ENCODE data around the gene STXBP4. TPM values are rescaled to one million over a fixed set of nuclear protein-coding genes. Genes with fewer than 3 reads are reported as not detected.

Gene STXBP4
- total RNA-seq, 1 experiment from 2014 or later: 13.6 TPM

- no TSS peak for BruUV-seq (replicated peaks)
- intact Hi-C loops (cut with micrococcal nuclease): no loop called here
- no peak for ATAC-seq
These were observed 248.3 kb downstream of the STXBP4 start for GRCh38 chr17:55216888-55217287.

More at GRCh38 chr17:55216888-55217287, 248.3 kb downstream of the STXBP4 start:
- H3K9me3 ChIP-seq (ENCODE audit: control insufficient read depth in 1 of 2, insufficient read depth in 1 of 2, low read depth in 1 of 2, low read length in 2 of 2): no peaks in the 10 kb centered on the region
- no peak overlapping the region for H3K9ac ChIP-seq (ENCODE audit: low read length)
- H3K4me3 ChIP-seq (replicated peaks in 1 of 2; ENCODE audit: low read depth in 1 of 2, low read length in 2 of 2): no peak overlapping the region
- no peak overlapping the region for H3K27ac ChIP-seq (ENCODE audit: low read depth, low read length)
- RAD21 ChIA-PET (ENCODE audit: low non-redundant PET in 1 of 2, low total read pairs in 2 of 2, uncharacterized antibody in 2 of 2, unreplicated experiment in 2 of 2): no interaction called here
- H3K27me3 ChIP-seq (ENCODE audit: insufficient read depth, low read length): no peaks in the 10 kb centered on the region
- H4K20me1 ChIP-seq (ENCODE audit: insufficient read depth): no peaks in the 10 kb centered on the region
- no peak overlapping the region for H3K4me2 ChIP-seq (ENCODE audit: low read length)
- CTCF ChIA-PET: no interaction called here
- POLR2A ChIA-PET: no interaction called here
- no peak overlapping the region for H2AFZ ChIP-seq (ENCODE audit: low read depth, low read length, poor library complexity, severe bottlenecking)
- H3K9me2 ChIP-seq (ENCODE audit: insufficient read depth): no peaks in the 10 kb centered on the region
- no peak for DNase-seq (ENCODE audit: low read depth, low spot score)
- no peaks in the 10 kb centered on the region for H3K79me2 ChIP-seq (ENCODE audit: insufficient read depth, low read length)
- H3K36me3 ChIP-seq (ENCODE audit: control insufficient read depth in 1 of 2, insufficient read depth in 2 of 2, low read length in 2 of 2): no peaks in the 10 kb centered on the region
- TF ChIP-seq EZH2phosphoT487 (IDR thresholded peaks at IDR 0.05; ENCODE audit: borderline replicate concordance): no peak
- TF ChIP-seq, protein P1, sequence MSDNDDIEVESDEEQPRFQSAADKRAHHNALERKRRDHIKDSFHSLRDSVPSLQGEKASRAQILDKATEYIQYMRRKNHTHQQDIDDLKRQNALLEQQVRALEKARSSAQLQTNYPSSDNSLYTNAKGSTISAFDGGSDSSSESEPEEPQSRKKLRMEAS (IDR thresholded peaks at IDR 0.05): no peak
- TF ChIP-seq ZFX (IDR thresholded peaks at IDR 0.05): no peak
- no peak for TF ChIP-seq ELF1 (IDR thresholded peaks at IDR 0.05; ENCODE audit: borderline replicate concordance, low read depth)
- TF ChIP-seq CTCF (IDR thresholded peaks at IDR 0.05 in 2 of 3, conservative IDR thresholded peaks at IDR 0.05 in 1 of 3; ENCODE audit: borderline replicate concordance in 1 of 3, insufficient read depth in 1 of 3, low read depth in 2 of 3, low read length in 2 of 3): no peak
- TF ChIP-seq POLR2A (IDR thresholded peaks at IDR 0.05; ENCODE audit: borderline replicate concordance, extremely low read depth, insufficient read depth, insufficient read length): no peak
- no peak for TF ChIP-seq TCF7L2 (IDR thresholded peaks at IDR 0.05; ENCODE audit: borderline replicate concordance, extremely low read depth, insufficient read depth, insufficient read length)
- TF ChIP-seq SRF (IDR thresholded peaks at IDR 0.05; ENCODE audit: low read depth): no peak
- no peak for TF ChIP-seq POLR2AphosphoS5 (IDR thresholded peaks at IDR 0.05; ENCODE audit: low read depth, low read length)
- TF ChIP-seq JUND (IDR thresholded peaks at IDR 0.05): no peak
- TF ChIP-seq EZH2 (IDR thresholded peaks at IDR 0.05): no peak
- no peak for TF ChIP-seq EGR1 (IDR thresholded peaks at IDR 0.05; ENCODE audit: low read depth)
- TF ChIP-seq, protein P2, sequence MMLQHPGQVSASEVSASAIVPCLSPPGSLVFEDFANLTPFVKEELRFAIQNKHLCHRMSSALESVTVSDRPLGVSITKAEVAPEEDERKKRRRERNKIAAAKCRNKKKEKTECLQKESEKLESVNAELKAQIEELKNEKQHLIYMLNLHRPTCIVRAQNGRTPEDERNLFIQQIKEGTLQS (IDR thresholded peaks at IDR 0.05): no peak
- no peak for TF ChIP-seq SP1 (IDR thresholded peaks at IDR 0.05; ENCODE audit: low read depth)
- TF ChIP-seq CEBPB (IDR thresholded peaks at IDR 0.05; ENCODE audit: low read depth): no peak
- no peak for TF ChIP-seq RAD21 (IDR thresholded peaks at IDR 0.05; ENCODE audit: low read depth)
- TF ChIP-seq SIN3A (IDR thresholded peaks at IDR 0.05; ENCODE audit: low read depth): no peak
- TF ChIP-seq YY1 (IDR thresholded peaks at IDR 0.05; ENCODE audit: extremely low read depth, insufficient replicate concordance, low read depth, low read length): no peak
- TF ChIP-seq FOSL1 (IDR thresholded peaks at IDR 0.05; ENCODE audit: low read depth): no peak
- no peak for TF ChIP-seq ZNF274 (IDR thresholded peaks at IDR 0.05; ENCODE audit: low read depth, low read length)
- peaks cover 0 to 10% of the 10 kb centered on the region in 2 experiments; a peak in 2 of 4 replicates for H3K4me1 ChIP-seq (ENCODE audit: control insufficient read depth in 1 of 2, insufficient read depth in 2 of 2, low read length in 2 of 2)
